Endothelial cell of umbilical vein (primary cell): ENCODE data around the gene MIA. TPM values are rescaled to one million over a fixed set of nuclear protein-coding genes. Genes with fewer than 3 reads are reported as not detected.

Source experiments
- BruUV-seq: library from RNA; stranded (reverse); fragments of 400-500 nt; replicated peaks from 2 replicates; lab custom pipeline; 2021; lab: Mats Ljungman, UMichigan
- CTCF ChIA-PET: fragments of 300-600, 350-600 bp; sonication (Branson Sonifier 250); formaldehyde crosslinking; loops from one replicate; lab custom pipeline; 2021; ENCODE audit warnings: antibody characterized with exemption, inconsistent platforms; lab: Charles Lee
- POLR2A ChIA-PET: fragments of 300-600, 350-600 bp; sonication (Branson Sonifier 250); formaldehyde crosslinking; loops from one replicate; lab custom pipeline; 2021; ENCODE audit warnings: antibody characterized with exemption, inconsistent platforms; lab: Charles Lee
- DNase-seq: peaks from one replicate; pipeline ENCODE4 v3.0.0-alpha.2; 2011; ENCODE audit warnings: low read depth, low spot score
- FAIRE-seq: peaks from 2 replicates; lab custom pipeline; 2011; peaks lifted over from hg19 to GRCh38; lab: Jason Lieb, UNC
- H2AFZ ChIP-seq: 2 replicates; pipeline ENCODE4 v1.6.0; 2012; ENCODE audit warnings: low read depth, low read length, control low read depth, inconsistent platforms
- H3K27ac ChIP-seq: 2 replicates; pipeline ENCODE4 v1.5.1; 2011; ENCODE audit warnings: low read depth, mild to moderate bottlenecking, control low read depth, low read length, moderate library complexity; ENCODE audit not compliant: insufficient read depth
- H3K27me3 ChIP-seq, 2 experiments: 2 replicates each; pipeline versions ENCODE4 v1.6.0 to v1.6.1; 2011; ENCODE audit warnings: low read length in 2 of 2, mixed read lengths in 1 of 2; ENCODE audit not compliant: control insufficient read depth in 2 of 2, insufficient read depth in 2 of 2
- H3K36me3 ChIP-seq, 2 experiments: 2 replicates in 1 of 2; 3 replicates in 1 of 2; pipeline ENCODE4 v1.5.1; 2011; ENCODE audit warnings: low read length in 2 of 2, mild to moderate bottlenecking in 1 of 2, moderate library complexity in 1 of 2; ENCODE audit not compliant: control insufficient read depth in 2 of 2, insufficient read depth in 2 of 2; ENCODE audit errors: extremely low read depth in 1 of 2
- H3K4me1 ChIP-seq: 3 replicates; pipeline ENCODE4 v1.5.1; 2011; ENCODE audit warnings: mild to moderate bottlenecking, low read length; ENCODE audit not compliant: control insufficient read depth, insufficient read depth; ENCODE audit errors: extremely low read depth
- H3K4me2 ChIP-seq: 2 replicates; pipeline ENCODE4 v1.6.1; 2011; ENCODE audit warnings: low read length, control low read depth, mixed read lengths; ENCODE audit not compliant: insufficient read depth
- H3K4me3 ChIP-seq, 3 experiments: fragments of 200-600 bp in 1 of 3; sonication (generic), shearing (Covaris generic) in 1 of 3; replicated peaks in 1 of 3; 2 replicates each; pipeline ENCODE4 v1.5.1; 2011 to 2016; ENCODE audit warnings: control low read depth in 3 of 3, low read length in 3 of 3, mild to moderate bottlenecking in 2 of 3, inconsistent platforms in 1 of 3, low read depth in 1 of 3, moderate library complexity in 1 of 3; ENCODE audit not compliant: insufficient read depth in 1 of 3
- H3K79me2 ChIP-seq: 2 replicates; pipeline ENCODE4 v1.6.0; 2012; ENCODE audit warnings: low read length, inconsistent platforms; ENCODE audit not compliant: control insufficient read depth, insufficient read depth
- H3K9ac ChIP-seq: replicated peaks from 2 replicates; pipeline ENCODE3; 2011; ENCODE audit warnings: low read length, control low read depth; ENCODE audit not compliant: insufficient read depth; ENCODE audit errors: extremely low read depth
- H3K9me1 ChIP-seq: replicated peaks from 3 replicates; pipeline ENCODE4 v1.6.0; 2011; ENCODE audit warnings: mild to moderate bottlenecking, low read length; ENCODE audit not compliant: control insufficient read depth, insufficient read depth; ENCODE audit errors: extremely low read depth
- H3K9me3 ChIP-seq: replicated peaks from 2 replicates; pipeline ENCODE4 v1.5.1; 2012; ENCODE audit warnings: low read length, inconsistent platforms; ENCODE audit not compliant: control insufficient read depth, insufficient read depth
- H4K20me1 ChIP-seq: replicated peaks from 2 replicates; pipeline ENCODE3; 2011; ENCODE audit warnings: mild to moderate bottlenecking, low read length; ENCODE audit not compliant: control insufficient read depth, insufficient read depth; ENCODE audit errors: extremely low read depth
- CTCF ChIP-seq, 2 donors: IDR thresholded peaks; 1 replicate in 1 of 2; 2 replicates in 1 of 2; pipeline ENCODE4 v1.5.1; 2011; ENCODE audit warnings: low read length in 2 of 2, mild to moderate bottlenecking in 2 of 2, moderate library complexity in 2 of 2, control low read depth in 1 of 2, inconsistent platforms in 1 of 2, low read depth in 1 of 2; ENCODE audit not compliant: insufficient read depth in 1 of 2; ENCODE audit errors: extremely low read depth in 1 of 2
- FOS ChIP-seq: IDR thresholded peaks from 2 replicates; pipeline ENCODE4 v1.6.1; 2011; ENCODE audit warnings: mild to moderate bottlenecking, low read length, moderate library complexity, borderline replicate concordance; ENCODE audit not compliant: insufficient read depth
- GATA2 ChIP-seq: IDR thresholded peaks from 2 replicates; pipeline ENCODE4 v1.7.0; 2011; ENCODE audit warnings: low read depth, mild to moderate bottlenecking, moderate library complexity, mixed read lengths, low read length; ENCODE audit not compliant: insufficient read length, insufficient read depth
- JUN ChIP-seq: IDR thresholded peaks from 2 replicates; pipeline ENCODE4 v1.6.1; 2011; ENCODE audit warnings: borderline replicate concordance, low read depth; ENCODE audit not compliant: insufficient read length, insufficient read depth
- MAX ChIP-seq: IDR thresholded peaks from 2 replicates; pipeline ENCODE4 v1.6.1; 2011; ENCODE audit not compliant: insufficient read depth, insufficient read length
- MYC ChIP-seq: IDR thresholded peaks from one replicate; pipeline ENCODE4 v1.6.1; 2011; ENCODE audit warnings: mild to moderate bottlenecking, low read depth, low read length
- POLR2A ChIP-seq: IDR thresholded peaks from 2 replicates; pipeline ENCODE4 v1.6.1; 2012; ENCODE audit warnings: low read depth, mild to moderate bottlenecking, control low read depth, low read length
- POLR2AphosphoS5 ChIP-seq: IDR thresholded peaks from 2 replicates; pipeline ENCODE4 v1.6.1; 2012; ENCODE audit warnings: low read depth, mild to moderate bottlenecking, control low read depth, low read length, moderate library complexity; ENCODE audit not compliant: insufficient read depth
- dilution Hi-C: fragments of 300-500 bp; cut with MboI; formaldehyde crosslinking; loops from one replicate; pipeline ENCODE4 v1.15.0; 2019; ENCODE audit warnings: low sequenced_read_pairs; ENCODE audit not compliant: extremely low pct_ligation_motif_present
- intact Hi-C: fragments of 100-400 bp; cut with micrococcal nuclease; formaldehyde crosslinking; loops from one replicate; pipeline ENCODE4 v1.10.0; 2022
- polyA plus RNA-seq, 4 experiments: library from polyadenylated mRNA; depleted of rRNA in 3 of 4; stranded (reverse) in 3 of 4; unstranded in 1 of 4; fragments of >200 nt; gene quantifications; 2 replicates each; pipeline versions ENCODE4 v1.2.1 to v1.2.3, GENCODE V29; 2011 to 2012; ENCODE audit warnings: missing spikeins in 1 of 4
- total RNA-seq: library from RNA; stranded (reverse); gene quantifications from 2 replicates; pipeline ENCODE4 v1.2.3, GENCODE V29; 2021

The MIA gene
- total and polyA plus RNA-seq, 2 donors (not counting 3 experiments of a cell fraction or from before 2014, with no cell fraction given): 0.32 TPM; not detected in 1

- H3K4me3 ChIP-seq: peak overlapping the region; percentile 43 to 79 (median 52)
- peaks cover 36% of the 10 kb centered on the region for H3K79me2 ChIP-seq
- H3K9me1 ChIP-seq: no peaks in the 10 kb centered on the region
- TF ChIP-seq MAX (no peak), MYC (no peak), CTCF (IDR thresholded peaks at IDR 0.05; ENCODE audit: extremely low read depth in 1 of 2, insufficient read depth in 1 of 2, low read depth in 1 of 2, low read length in 2 of 2) (peak; percentile 12 to 32), POLR2AphosphoS5 (no peak), GATA2 (no peak), POLR2A (no peak), JUN (no peak), FOS (no peak)
- BruUV-seq: TSS peak; percentile 37
- dilution Hi-C loops (no loop called here), intact Hi-C loops (loop anchor here (1.0 to 2.0 kb wide), 4 partner anchors 20 to 81 kb away; partner anchors contain the start of genes ACTMAP, COQ8B, ITPKC and RAB4B)
- peak overlapping the region; percentile 86 for H3K4me2 ChIP-seq
- DNase-seq (peak; percentile 68), FAIRE-seq (no peak)
- peak overlapping the region; percentile 71 for H3K27ac ChIP-seq
- peaks cover 0 to 13% of the 10 kb centered on the region in 2 experiments for H3K36me3 ChIP-seq
- H3K9me3 ChIP-seq: no peaks in the 10 kb centered on the region
- peak overlapping the region; percentile 50 for H2AFZ ChIP-seq
- ChIA-PET CTCF (interaction anchor here (0.6 to 2.5 kb wide), 27 partner anchors 8 to 464 kb away, joined by 3 to 39 read pairs (median 4); partner anchors contain the start of genes ACTMAP, COQ8B, ITPKC and RAB4B), POLR2A (interaction anchor here (0.7 to 4.5 kb wide), 3 partner anchors 9 to 47 kb away, joined by 3 to 23 read pairs (median 5); partner anchors contain the start of genes ACTMAP, RAB4B and SNRPA)
- no peaks in the 10 kb centered on the region for H4K20me1 ChIP-seq
- peaks cover 39% of the 10 kb centered on the region for H3K4me1 ChIP-seq
- H3K27me3 ChIP-seq: no peaks in the 10 kb centered on the region
- H3K9ac ChIP-seq: peak overlapping the region; percentile 78
Measured at GRCh38 chr19:40797963-40798682, 22.8 kb downstream of the MIA start.
